NCI-H446 treated with DMSO at 0.1 percent for 48 hours (cell line): ENCODE measurements around the gene LCN12.

Source experiments
- DNase-seq: peaks from one replicate; lab custom pipeline; 2025; lab: John Stamatoyannopoulos, UW

The LCN12 gene

DNA sequence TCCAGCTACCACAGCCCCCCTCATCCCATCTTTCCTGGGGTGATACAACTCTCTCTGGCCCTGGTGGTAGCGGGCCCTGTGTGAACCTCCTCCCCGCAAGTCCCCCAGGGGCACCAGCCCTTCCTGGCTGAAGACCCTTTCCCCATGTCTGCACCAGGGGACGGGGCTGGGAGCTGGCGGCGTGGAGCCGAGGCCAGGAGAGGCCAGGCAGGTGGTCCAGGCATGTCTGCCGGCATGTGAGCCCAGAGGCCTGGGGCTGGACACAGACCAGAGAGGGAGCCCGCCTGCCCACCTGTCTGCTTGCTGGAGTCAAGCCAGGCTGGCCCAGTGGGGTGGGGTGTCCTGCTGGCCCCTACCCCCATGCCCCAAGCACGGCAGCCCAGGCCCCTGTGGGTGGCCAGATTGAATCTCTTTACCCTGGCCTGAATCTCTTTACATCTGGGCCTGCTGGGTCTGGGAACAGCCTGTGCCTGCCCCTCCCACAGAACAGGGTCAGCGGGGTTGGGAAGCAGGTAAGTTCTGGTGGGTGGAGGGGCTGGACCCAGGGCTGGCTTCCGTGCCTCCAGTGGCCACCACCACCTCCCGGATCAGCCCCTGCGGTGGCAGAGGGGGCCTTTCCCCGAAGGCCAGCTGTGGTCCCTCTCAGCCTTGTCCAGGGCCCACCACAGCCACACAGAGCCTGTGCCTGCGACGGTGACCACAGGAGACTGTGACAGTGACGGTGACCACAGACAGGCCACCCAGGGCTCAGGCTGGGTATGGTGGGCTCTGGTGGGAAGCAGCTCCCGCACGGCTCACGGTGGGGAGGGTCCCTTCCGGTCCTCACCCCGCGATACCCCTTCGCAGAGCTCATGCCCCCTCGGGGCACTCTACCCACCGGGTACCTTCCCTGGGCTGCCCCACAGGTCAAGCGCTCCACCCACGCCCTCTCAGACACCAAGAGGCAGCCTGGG lies 7.1 kb downstream of the LCN12 start:
- no peak for DNase-seq

DNA sequence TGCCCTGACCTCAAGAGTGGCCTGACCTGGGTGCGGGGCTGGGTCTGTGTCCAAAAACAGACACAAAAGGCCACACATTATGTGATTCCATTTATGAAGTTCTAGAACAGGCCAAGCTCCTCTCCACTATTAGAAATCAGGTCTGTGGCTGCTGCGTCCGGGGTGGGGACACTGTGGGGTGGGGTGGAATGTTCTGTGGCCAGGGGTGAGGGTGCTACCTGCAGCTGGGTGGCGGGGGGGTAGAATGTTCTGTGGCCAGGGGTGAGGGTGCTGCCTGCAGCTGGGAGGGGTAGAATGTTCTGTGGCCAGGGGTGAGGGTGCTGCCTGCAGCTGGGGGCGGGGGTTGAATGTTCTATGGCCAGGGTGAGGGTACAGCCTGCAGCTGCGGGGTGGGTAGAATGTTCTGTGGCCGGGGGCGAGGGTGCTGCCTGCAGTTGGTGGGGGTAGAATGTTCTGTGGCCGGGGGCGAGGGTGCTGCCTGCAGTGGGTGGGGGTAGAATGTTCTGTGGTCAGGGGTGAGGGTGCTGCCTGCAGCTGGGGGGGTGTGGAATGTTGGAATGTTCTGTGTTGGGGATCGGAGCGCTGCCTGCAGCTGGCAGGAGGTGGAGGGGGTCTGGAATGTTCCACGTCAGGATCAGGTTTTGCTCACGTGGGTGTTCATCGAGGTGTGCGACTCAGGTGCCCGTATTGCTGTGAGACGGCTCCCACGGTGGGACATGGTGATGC lies 8.3 kb downstream of the LCN12 start:
- no peak for DNase-seq

DNA sequence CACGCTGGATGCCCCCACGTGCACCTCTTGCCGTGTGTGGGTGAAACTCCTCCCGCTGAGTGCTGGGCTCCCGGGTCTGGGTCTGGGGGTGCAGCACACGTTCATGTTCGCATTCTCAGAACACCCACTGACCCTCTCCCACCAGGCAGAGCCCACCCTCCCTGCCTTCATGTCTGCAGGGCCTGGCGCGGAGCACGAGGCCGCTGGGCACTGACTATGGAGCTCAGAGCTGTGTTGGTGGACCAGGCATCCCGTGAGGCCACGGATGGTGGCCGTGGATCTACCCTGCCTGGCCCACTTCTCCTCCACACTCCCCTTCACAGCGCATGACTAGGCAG lies 8.8 kb downstream of the LCN12 start:
- DNase-seq: no peak

DNA sequence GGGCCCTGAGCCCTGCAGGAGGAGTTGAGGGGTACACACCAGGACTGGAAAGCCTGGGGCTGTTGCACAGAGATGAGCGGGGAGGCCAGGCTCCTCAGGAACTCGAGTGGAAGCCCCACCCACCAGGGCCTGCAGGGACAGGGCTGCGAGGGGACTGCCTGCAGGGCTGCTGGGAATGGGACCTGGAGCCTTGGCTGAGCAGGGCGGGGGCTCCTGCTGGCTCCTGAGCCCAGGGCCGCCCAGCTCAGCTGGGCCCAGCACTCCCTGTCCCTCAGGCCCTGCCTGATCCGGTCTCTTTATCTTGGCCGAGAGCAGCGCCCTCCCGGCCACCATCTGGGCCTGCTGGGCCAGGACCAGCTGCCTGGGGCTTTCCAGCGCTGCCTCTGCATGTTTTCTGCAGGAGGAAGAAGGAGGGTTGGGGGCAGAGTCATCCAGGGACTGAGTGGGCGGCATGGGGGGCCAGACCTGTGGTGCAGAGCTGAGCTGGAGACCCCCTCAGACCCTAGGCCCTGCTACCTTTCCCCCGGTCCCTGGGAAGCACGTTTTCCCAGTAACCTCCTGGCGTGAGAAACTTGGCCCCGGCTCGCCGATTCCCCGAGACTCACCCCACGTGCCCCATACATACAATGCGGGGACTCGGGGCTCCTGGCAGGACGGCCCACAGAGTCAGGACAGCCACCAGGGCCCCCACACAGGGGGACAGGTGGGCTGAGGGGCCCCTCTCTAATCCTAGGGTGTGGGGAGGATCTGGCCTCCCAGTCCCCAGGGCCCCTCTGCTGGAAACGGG lies 9.4 kb downstream of the LCN12 start:
- no peak for DNase-seq

DNA sequence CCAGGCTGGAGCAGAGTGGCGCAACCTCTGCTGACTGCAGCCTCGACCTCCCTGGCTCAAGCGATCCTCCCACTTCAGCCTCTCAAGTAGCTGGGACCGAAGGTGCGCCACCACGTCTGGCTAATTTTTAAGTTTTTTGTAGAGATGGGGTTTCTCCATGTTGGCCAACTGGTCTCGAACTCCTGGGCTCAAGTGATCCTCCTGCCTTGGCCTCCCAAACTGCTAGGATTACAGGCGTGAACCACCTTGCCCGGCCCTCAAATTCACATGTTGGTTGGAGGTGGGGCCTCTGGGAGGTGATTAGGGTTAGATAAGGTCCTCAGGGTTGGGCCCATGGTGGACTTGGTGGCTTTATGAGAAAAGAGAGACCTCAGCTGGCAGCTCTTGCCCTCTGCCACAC lies 10.1 kb downstream of the LCN12 start:
- DNase-seq: no peak

DNA sequence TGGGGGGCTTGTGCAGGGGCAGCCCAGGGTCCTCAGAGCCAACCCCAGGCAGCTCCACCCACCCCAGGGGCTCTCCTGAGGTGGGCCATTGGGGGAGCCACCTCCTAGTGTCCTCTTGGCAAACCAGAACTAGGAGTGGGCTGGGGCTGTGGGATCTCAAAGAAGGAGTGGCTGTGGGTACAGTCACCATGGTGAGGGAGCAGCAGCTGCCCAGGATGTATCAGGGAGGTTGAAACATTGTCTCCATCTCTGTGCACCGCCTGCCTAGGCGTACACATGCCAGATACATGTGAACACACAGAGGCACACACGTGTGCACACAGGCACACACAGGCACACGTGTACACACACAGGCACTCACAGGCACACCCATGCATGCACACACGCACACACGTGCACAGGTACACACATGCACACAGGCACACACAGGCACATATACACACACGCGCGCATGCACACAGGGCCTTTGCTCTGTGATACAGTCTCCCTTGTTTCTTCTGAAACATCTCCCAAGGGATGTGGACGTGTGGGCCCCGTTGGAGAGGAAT lies 10.7 kb downstream of the LCN12 start:
- DNase-seq: no peak

DNA sequence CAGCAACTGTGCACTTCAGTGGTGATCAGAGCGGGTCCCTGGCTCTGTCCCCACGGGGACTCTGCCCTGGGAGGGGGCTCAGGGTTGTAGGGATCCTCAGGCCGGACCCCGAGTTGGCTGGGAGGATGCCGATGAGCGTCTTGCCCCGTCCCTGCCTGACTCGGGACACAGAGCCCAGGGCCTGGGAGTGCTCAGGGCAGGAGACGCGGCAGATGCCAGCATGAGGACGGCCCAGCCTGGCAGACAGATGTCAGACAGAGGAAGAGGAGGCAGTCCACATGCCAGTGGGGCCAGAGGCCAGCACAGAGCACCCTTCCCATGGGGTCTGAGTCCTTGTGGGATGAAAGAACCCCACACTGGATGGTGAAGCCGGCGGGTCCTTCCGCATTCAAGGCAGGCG lies 11.3 kb downstream of the LCN12 start:
- no peak for DNase-seq

DNA sequence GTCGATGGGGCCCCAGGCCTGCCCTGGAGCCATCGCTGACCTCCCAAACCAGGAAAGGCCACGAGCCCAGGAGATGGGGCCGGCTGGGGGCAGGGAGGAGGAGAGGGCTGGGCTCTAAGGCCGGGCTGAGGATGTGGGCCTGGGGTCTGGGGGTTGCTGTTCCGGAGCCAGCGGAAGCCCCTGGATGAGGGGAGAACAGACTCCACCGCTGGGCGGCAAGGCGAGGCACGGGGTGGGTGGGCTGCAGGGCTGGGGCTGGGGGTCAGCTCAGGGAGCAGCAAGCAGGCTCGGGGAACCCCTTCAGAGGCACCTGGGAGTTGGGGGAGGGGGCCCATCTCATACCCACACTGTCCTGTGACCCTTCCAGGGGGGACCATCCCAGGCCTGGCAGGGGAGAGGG lies 11.7 kb downstream of the LCN12 start:
- no peak for DNase-seq

DNA sequence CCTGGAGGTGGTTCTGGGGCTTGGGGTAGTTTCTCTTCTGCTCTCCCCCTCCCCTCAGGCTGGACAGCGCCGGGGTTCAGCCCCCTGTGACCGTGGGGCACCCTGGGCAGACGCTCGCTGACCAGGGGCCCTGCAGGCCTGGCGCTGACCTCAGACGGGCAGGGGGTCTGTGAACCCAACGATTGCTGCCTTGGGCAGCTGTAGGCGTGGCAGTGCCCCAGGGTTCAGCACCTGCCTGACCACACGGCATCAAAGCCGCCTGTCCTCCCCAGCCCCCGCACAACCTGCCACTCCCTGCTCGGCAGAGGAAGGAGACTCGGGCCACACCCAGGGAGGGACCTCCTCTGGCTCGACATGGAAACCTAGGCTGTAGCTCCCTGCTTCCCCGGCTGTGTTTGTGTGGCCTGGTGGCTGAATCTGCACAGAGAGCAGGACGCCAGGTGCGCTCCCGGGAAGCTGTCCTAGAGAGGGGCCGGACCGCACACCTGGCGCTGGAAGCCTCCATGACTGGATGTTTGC lies 12.2 kb downstream of the LCN12 start:
- no peak for DNase-seq

DNA sequence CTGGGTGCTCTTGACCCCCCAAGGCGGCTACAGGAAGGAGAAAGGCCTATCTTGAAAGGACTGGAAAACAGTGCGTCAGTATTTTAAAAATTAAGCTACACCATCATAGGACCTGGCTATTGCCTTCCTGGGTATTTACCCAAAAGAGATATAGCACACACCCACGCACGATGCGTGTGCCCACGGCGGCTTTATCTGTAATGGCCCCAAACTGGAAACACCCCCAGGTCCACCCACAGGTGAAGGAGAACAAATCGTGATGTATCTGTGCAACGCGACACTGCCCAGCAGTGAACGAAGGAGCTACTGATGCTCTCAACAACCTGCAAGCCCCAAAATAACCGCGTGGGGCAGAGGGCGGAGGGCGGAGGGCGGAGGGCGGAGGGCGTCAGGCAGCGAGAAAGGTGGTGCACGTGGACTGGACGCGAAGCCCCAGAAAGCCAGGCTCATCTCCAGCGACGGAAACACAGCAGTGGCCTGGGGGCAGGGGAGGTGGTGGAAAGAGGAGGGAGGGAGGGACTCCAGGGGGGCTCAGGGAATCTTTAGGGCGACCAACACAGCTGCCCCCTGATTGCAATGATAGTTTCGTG lies 12.9 kb downstream of the LCN12 start:
- DNase-seq: no peak

DNA sequence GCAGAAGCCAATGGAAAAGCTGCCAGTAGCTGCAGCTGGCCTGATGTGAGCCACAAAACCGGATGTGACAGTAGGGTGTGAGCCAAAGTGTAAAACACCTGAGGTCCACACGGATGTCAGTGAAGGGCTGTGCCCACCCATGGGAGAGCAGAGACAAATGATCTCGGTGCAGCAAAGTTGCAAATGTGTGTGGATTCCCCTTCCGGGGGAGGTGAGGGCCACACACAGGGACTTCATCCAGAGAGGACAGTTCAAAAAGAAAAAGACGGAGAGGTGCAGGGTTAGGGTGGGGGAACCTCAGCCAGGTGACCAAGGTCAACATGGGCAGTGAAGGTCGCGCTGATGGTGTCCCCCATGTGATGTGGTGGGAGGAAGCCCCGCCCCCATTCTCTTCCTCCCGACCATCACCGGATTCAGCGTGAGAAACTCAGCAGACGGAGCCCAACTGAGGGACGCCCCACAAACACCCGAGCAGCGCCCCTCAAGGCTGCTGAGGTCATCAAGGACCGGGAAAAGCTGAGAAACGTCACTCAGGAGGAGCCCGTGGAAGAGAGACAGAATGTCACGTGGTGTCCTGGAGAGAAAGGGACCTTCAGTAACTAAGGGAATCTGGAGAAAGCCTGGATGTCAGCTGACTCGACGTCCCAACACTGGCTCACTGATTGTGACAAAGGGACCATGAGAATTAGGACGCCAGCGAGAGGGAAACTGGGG lies 13.9 kb downstream of the LCN12 start:
- no peak for DNase-seq

DNA sequence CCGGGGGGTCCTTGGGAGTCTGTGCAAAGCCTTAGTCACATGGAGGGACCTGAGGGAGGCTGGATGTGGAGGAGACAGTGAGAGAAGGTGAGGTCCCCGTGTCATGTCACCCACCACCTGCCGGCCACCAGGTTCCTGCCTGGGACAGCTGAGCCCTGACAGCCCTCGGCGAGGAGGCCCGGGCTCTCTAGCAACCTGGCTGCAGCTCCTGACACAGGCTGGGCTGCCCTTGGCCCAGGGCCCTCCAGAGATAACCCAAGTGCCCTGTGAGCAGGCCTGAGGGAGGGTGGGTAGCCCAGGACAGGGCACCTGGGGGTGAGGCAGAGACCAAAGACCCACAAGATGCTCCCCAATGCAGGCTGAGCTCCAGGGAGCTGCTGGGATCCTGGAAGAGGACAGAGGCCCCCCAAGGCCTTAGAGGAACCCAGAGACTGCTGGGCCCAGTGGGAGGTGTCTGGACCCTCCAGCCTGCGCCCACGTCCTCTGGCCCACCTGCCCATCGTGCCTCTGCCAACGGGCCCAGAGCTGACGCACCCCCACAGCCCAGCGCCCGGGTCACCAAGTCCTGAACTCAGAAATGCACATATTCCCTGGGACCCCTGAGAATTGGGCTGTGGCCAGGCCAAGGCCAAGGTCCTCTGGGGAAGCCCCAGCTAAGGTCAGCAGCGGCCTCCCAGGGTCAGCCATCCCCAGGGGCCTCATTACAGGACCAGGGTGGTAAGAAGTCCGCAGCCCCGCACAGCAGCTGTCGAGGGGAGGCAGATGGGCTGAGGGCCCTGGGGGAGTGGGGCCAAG lies 16.5 kb downstream of the LCN12 start:
- no peak for DNase-seq

DNA sequence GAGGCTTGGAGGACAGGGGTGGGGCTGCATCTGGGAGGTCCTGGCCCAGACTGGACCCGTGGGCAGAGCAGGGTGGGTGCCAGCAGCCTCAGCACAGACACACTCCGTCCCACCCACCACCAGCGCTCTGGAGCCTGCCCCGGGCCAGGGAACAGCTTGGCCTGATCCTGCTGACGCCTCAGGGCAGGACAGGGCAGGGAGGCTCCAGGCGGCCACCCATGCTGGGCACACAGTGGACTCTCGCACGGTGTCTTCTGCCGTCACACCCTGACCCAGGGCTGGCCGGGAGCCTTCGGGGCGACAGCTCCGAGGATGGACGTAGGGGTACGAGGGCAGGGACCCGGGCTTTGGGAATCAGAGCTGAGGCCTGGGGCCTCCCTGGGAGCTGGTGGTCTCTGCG lies 17.1 kb downstream of the LCN12 start:
- DNase-seq: no peak

DNA sequence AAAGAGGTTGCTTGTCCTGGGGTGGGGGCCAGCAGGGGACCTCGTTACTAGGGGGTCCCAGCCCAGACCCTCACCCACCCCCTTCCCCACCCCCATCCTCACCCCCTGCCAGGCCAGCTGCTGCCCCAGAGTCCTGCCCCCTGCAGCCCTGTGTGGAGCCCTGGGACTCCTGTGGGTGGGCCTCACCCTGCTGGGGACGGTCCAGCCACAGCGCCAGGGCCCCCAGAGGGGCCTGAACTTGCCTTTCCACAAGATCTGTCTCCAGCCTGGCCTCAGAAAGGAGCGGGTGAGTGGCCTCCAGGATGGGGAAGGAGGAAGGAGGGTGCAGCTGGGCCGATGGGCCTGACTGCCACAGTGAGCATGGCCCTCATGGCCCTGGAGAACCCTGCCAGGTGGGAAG lies 17.7 kb downstream of the LCN12 start:
- DNase-seq: no peak

DNA sequence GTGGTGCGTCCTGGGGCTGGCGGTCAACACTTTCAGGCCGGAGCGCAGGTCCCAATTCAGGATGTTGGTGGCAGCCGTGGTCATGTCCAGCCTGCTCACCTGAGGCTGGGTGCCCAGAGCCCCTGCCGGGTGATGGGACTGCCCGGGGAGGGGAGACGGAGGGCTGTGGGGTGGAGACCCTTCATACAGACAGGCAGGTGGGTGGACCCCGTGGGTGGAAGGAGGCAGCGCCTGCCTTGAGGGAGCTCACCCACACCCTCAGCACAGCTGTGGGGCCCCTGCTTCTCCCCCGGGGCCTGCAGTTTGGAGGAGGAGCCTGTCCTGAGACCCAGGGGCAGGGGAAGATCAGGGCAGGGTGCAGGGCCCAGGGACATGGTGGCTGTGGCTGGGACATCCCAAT lies 18.3 kb downstream of the LCN12 start:
- no peak for DNase-seq

DNA sequence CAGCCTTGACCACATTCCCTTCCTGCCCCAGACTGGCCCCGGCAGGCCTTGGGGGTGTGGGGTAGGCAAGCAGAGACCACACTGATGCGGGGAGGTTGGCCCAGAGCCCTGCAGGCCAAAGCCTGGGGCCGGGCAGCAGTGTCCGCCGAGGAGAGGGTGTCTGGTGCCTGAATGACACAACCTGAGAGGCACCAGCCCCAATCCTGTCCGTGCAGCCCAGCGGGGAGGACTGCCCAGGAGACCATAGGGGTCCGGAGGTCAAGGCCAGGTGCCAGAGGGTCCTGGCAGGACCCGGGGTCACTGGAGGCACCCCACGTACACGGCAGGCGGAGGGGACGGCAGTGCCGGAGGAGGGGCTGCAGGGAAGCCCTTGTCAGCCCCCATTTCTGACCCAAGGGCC lies 19.7 kb downstream of the LCN12 start:
- DNase-seq: no peak

DNA sequence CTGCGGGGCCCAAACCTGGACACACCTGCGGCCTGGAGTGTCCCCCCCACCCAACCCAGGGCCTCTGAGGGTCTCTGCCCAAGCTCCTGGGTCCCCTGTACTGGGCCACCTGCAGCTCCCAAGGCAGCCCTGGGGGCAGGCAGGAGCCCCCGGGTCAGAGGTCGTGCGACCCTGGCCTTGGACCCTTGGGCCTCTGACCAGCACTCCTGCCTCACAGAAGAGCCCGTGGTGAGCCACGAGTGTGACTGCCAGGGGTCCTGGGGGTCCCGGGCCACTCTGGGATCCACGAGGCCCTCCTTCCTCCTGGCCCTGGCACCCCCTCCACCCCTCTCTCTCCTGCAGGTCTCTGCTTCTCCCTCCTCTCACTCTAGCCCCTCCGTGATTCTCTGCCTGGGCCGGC lies 20.3 kb downstream of the LCN12 start:
- DNase-seq: no peak

DNA sequence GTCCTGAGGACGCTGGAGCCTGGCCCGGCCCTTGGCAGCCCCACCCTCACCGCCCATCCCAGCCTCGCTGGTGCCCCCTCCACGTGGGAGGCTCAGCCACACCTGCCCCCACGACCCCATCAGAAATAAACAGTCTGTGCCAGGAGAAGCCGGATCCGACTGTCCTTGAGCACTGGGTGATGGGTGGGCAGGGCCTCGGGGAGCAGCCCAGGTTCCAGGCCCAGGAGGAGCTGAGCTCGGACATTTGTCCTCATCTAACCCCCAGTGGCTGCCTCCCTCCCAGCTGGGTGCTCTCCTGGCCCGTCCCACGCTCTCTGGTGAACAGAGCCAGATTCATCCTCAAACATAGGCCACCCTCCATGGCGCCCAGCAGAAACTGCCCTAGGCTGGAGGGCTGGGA lies 20.7 kb downstream of the LCN12 start:
- no peak for DNase-seq

DNA sequence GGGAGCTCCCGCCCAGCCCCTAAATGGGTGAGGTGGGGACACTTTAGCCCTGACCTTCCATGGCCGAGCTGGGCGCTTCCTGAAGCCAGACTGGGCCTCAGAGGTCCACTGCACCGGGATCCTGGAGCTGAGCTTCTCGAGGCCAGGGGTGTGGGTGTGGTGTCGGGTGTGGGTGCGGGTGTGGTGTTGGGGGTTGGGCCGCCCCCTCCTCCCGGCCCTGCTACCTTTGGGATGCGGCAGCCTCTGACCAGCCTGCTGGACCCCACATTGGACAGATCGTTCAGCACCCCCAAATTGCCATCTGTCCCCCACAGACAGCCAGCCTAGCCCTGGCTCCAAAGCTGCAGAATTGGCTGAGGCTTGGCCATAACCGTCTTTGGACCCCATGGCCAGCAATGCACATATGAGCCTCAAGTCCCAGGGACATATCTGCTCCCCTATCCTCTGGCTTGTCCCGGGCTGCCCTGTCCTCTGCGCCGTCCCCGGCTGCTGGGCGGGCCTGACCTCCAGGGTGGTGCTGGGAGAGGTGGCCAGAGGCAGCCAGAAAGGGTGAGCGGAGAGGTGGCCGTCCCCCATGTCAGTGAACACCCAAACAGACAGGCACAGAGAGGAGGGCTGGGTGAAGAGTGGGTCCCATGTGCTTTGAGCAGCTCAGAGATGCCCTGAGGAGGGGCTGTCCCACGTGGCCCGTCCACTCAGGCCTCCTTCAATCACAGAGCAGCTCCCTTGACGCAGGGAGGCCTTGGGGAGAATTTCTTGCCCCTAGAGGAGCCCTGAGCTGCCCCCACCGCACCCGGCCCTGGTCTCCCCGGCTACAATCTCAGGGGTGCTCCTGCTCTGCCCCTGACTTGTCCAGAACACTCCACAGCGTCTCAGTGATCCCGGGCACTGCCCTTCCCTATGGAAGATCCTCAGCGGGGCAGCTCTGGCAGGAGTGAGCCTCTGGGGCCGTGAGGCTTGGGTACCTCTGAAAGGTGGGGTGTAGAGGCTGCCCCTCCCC lies 21.8 kb downstream of the LCN12 start:
- DNase-seq: no peak
